C4-2B (cell line): ENCODE results near the gene FCGBP.

Source experiments
- CTCF ChIP-seq: fragments of 450-650 bp; conservative IDR thresholded peaks from 2 replicates; pipeline ENCODE4 v1.5.1; 2017; ENCODE audit warnings: mild to moderate bottlenecking
- ZFX ChIP-seq: fragments of 450-650 bp; IDR thresholded peaks from 2 replicates; pipeline ENCODE4 v1.6.1; 2017

DNA sequence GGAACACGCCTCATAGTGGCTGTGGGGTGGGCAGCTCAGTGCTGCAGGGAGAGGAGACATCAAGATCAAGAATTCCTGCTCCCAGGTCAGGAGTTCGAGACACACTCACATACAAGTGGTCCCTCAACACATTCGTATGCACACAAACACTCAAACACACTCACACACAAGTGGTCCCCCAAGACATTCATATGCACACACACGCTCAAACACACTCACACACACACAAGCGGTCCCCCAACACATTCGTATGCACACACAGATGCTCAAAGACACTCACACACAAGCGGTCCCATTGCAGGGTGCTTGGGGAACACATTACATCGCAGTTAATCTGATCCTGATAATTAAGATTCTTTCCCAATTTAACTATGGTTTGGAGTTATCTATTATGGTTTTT, 28.2 kb downstream of the FCGBP start:
- TF ChIP-seq CTCF (no peak), ZFX (no peak)
